ENCODE results near the gene B3GAT3.
"Not testable (repeated sequence)": the region's sequence is repeated elsewhere in the genome, so short reads cannot be mapped to it uniquely, and the experiment has no call there.

B3GAT3 gene

DNA sequence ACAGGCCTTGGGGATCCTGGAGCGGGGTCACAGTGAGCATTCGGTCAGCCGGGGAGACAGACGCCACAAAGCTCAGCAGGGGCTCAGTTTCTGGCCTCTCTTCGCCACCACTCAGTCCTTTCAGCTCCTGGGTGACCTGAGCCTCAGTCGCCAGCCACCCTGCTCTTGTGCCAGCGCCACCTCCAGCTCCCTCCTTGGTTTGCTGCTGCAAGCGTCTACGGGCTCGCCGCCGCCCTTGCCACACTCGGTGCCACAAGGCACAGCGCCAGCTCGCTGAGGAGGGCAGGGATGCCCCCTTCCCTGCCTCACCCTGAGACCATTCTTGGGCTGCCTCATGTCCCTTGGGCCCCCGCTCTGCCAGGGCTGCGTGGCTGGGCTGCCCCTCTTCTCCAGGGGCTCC is 46.6 kb downstream of the B3GAT3 start:
- DNase-seq: no peak

GRCh38 chr11:62574363-62575071 is 47.3 kb downstream of the B3GAT3 start:
- DNase-seq: no peak

GRCh38 chr11:62573592-62574362 is 48.0 kb downstream of the B3GAT3 start, which contains the start of gene EEF1G:
EEF1G (minus strand) TSS chr11:62573891; CDS start chr11:62573842, 49 bp downstream.
- peak; percentile 97 for DNase-seq

DNA sequence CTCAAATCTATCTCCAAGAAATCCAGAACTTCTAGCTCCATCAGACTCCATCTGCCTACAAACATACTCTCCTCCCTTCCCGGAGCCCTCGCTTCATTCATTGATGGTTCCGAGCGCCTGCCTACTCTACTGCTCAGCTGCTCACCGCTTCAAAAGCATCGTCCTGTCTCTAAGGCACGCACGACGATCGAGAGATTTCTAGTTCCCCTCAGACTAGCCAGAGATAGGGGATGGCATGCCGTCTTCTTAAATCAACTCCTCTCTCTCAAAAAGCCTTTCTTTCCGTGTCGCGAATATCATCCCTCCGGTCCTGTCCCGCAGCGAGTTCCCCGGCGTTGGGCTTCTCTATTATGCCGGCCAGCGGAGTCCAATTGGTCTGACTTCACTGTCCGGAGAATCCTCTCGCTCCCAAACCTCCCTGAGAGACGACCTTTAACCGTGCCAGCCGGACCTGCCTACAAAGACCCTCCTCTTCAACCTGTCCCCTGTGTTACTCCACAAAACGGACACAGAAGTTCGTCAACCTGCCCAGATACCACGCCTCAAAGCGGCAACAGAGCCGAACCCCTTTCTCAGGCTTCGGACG is 48.7 kb downstream of the B3GAT3 start:
- no peak for DNase-seq

DNA sequence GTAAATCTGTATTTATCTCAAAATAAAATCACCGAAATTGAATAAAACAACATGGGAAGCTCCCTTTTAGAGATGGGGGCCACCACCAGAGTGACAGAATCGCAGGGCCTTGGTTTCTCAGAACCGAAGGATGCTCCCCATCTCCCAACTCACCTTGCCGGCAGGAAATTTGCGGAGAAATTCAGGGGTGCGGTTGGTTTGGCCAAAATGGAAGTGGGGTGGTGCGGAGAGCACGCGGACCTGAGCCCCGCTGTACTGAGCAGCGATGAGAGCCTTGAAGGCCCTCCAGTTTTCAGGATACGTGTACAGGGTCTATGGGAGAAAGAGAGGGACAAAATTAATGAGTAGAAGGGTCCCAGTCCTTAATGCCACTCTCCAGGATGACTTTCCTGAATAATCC is 49.4 kb downstream of the B3GAT3 start:
- DNase-seq: no peak

DNA sequence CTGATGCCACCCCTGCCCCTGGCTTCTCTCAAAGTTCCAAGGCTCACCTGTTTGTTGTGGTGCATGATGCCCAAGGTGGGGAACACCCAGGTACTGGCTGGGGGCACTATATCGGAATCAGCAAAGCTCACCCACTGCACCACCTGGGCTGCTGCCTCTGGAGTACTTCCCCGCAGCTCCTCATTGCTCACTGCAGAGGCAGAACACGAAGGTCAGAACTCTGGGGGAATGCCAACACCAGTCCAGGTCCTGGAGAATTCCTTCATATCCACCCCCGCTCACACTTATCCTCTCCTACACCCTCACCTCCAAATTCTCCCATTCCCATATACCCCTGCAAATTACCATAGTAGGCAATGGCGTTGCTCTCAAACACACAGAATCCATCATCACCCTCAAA is 50.3 kb downstream of the B3GAT3 start:
- DNase-seq: not testable (repeated sequence)

DNA sequence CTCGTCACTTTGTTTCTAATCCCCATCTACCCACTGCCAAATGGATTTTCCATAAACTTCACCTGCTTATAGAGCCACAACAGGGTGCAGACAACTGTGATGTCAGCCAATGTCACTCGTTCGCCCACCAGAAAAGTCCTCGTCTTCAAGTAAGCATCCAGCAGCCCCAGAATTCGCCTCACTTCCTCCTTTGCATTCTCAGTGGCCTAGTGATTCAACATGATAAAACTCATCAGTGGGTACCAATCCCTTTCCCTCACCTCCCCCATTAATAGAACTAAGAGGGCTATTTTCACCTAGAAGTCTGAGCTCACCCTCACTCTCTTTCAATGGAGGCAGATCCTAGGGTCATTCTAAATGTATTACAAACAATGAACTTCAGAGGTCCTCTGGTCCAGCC is 50.9 kb downstream of the B3GAT3 start:
- DNase-seq: not testable (repeated sequence)

- DNase-seq: no peak
These were observed 52.2 kb downstream of the B3GAT3 start for GRCh38 chr11:62569611-62570010.

DNA sequence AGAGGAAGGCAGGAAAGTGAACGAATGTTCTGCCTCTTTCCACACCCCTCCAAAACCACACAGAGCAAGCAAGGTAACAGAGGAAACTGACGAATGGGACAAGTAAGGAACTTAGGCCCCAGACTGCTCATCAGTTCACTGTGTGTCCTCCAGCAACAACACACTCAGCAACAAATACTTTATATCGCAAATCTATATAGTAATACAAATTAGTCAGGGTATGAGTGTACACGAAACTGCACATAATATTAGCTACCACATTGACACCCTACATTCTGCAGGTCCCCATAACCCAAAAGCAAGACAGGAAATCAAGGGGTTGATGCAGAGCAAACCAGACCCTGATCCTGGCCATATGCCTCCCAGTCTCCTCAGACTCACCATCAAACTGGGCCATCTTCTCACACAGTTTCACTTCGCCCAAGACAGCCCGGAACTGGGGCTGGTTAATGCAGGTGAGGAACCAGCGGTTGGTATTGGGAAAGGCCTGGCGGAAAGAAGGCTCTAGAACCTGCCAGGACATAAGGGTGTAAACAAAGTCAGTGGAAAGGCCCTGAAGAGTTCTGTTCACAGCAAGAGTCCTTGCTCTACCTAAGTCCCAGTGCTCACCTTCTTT is 54.7 kb downstream of the B3GAT3 start:
- no peak for DNase-seq

GRCh38 chr11:62566247-62566646 is 55.5 kb downstream of the B3GAT3 start:
- DNase-seq: no peak
